PC-9 (cell line): ENCODE data around the gene NECTIN3. TPM values are rescaled to one million over a fixed set of nuclear protein-coding genes. Genes with fewer than 3 reads are reported as not detected.

Experiments used
- BruUV-seq: library from RNA; stranded (reverse); fragments of 400-500 nt; replicated peaks from 2 replicates; lab custom pipeline; 2021; lab: Mats Ljungman, UMichigan
- CTCF ChIA-PET: fragments of 300-600 bp; sonication (Branson Sonifier 250); formaldehyde crosslinking; loops from one replicate; lab custom pipeline; 2022; ENCODE audit warnings: antibody characterized with exemption; lab: Charles Lee
- POLR2A ChIA-PET: fragments of 300-600 bp; sonication (Branson Sonifier 250); formaldehyde crosslinking; loops from one replicate; lab custom pipeline; 2022; ENCODE audit warnings: antibody characterized with exemption; ENCODE audit not compliant: unreplicated experiment; lab: Charles Lee
- DNase-seq, 2 experiments: peaks; one replicate each; pipeline versions ENCODE4 v3.0.0 to v3.0.0-alpha.2; 2015 to 2022; ENCODE audit warnings: mixed read lengths in 1 of 2
- H2AFZ ChIP-seq: fragments of 200-600 bp; sonication (generic); 2 replicates; pipeline ENCODE4 v1.8.1; 2017; ENCODE audit warnings: antibody characterized with exemption
- H3F3A ChIP-seq: fragments of 200-600 bp; sonication (generic); 2 replicates; pipeline ENCODE4 v1.8.1; 2017; ENCODE audit warnings: antibody characterized with exemption, mild to moderate bottlenecking, low read depth; ENCODE audit not compliant: insufficient read depth
- H3K27ac ChIP-seq: fragments of 200-600 bp; sonication (generic); 2 replicates; pipeline ENCODE4 v1.6.1; 2016; ENCODE audit warnings: mixed run types
- H3K27me3 ChIP-seq: fragments of 200-600 bp; sonication (generic); 2 replicates; pipeline ENCODE4 v1.6.1; 2016; ENCODE audit warnings: low read depth, mixed run types; ENCODE audit not compliant: insufficient read depth
- H3K36me3 ChIP-seq: fragments of 200-600 bp; sonication (generic); 2 replicates; pipeline ENCODE4 v1.6.1; 2016; ENCODE audit warnings: low read depth, mixed run types
- H3K4me1 ChIP-seq: fragments of 200-600 bp; sonication (generic); replicated peaks from 2 replicates; pipeline ENCODE4 v1.6.1; 2016; ENCODE audit warnings: mixed run types; ENCODE audit not compliant: insufficient read depth
- H3K4me2 ChIP-seq: fragments of 200-600 bp; sonication (generic); 2 replicates; pipeline ENCODE4 v1.6.1; 2017; ENCODE audit warnings: mixed run types
- H3K4me3 ChIP-seq: fragments of 200-600 bp; sonication (generic); 2 replicates; pipeline ENCODE4 v1.6.1; 2016; ENCODE audit warnings: mixed run types
- H3K79me2 ChIP-seq: fragments of 200-600 bp; sonication (generic); 2 replicates; pipeline ENCODE4 v1.6.1; 2017; ENCODE audit warnings: low read depth, mixed run types
- H3K9me2 ChIP-seq: fragments of 200-600 bp; sonication (generic); 2 replicates; pipeline ENCODE4 v1.8.1; 2017; ENCODE audit warnings: mild to moderate bottlenecking; ENCODE audit not compliant: insufficient read depth
- H3K9me3 ChIP-seq: fragments of 200-600 bp; sonication (generic); 2 replicates; pipeline ENCODE4 v1.8.1; 2016; ENCODE audit warnings: low read depth; ENCODE audit not compliant: insufficient read depth
- H4K20me1 ChIP-seq: fragments of 200-600 bp; sonication (generic); 2 replicates; pipeline ENCODE4 v1.8.1; 2017; ENCODE audit not compliant: insufficient read depth
- CTCF ChIP-seq: fragments of 200-600 bp; sonication (generic); conservative IDR thresholded peaks from 2 replicates; pipeline ENCODE4 v1.6.1; 2017; ENCODE audit warnings: mixed run types, antibody characterized with exemption, mild to moderate bottlenecking, moderate library complexity
- EZH2 ChIP-seq: fragments of 200-600 bp; sonication (generic); IDR thresholded peaks from 2 replicates; pipeline ENCODE4 v1.8.0; 2017; ENCODE audit warnings: antibody characterized with exemption, low read depth
- intact Hi-C: fragments of 100-400 bp; cut with micrococcal nuclease; formaldehyde crosslinking; loops from one replicate; pipeline ENCODE4 v1.10.0; 2022; ENCODE audit not compliant: unreplicated experiment
- total RNA-seq: library from RNA; stranded (reverse); gene quantifications from 2 replicates; pipeline ENCODE4 v1.2.3, GENCODE V29; 2021

NECTIN3 gene
- total RNA-seq, 1 experiment from 2014 or later = 11.9 TPM

- Histone ChIP-seq H3K27me3 (no peaks in the 10 kb centered on the region), H3K4me3 (no peak overlapping the region), H3F3A (no peaks in the 10 kb centered on the region), H3K79me2 (no peaks in the 10 kb centered on the region), H3K4me1 (no peaks in the 10 kb centered on the region), H3K9me3 (0 out of 2 replicates have a peak, but pooled peaks cover 2% of the 10 kb centered on the region), H3K9me2 (no peaks in the 10 kb centered on the region; the same call in 1 of the 2 replicates), H3K27ac (no peak overlapping the region), H3K4me2 (no peak overlapping the region), H3K36me3 (no peaks in the 10 kb centered on the region), H4K20me1 (no peaks in the 10 kb centered on the region), H2AFZ (no peak overlapping the region)
- ChIA-PET CTCF (no interaction called here), POLR2A (interaction anchor here (0.8 kb wide), 1 partner anchor 283 kb away, joined by 6 read pairs; no protein-coding TSS in a partner anchor)
- intact Hi-C loops = no loop called here
- BruUV-seq = no TSS peak
- TF ChIP-seq EZH2 (no peak), CTCF (no peak)
- DNase-seq = no peak
These were observed 41.3 kb downstream of the NECTIN3 start for GRCh38 chr3:111112913-111113312.

GRCh38 chr3:111128884-111129283, 57.3 kb downstream of the NECTIN3 start:
- BruUV-seq = no TSS peak
- ChIA-PET CTCF (no interaction called here), POLR2A (no interaction called here)
- H2AFZ ChIP-seq = no peak overlapping the region
- H4K20me1 ChIP-seq = no peaks in the 10 kb centered on the region
- no peaks in the 10 kb centered on the region for H3K9me3 ChIP-seq
- TF ChIP-seq CTCF (no peak), EZH2 (no peak)
- no peaks in the 10 kb centered on the region for H3F3A ChIP-seq
- intact Hi-C loops = no loop called here
- no peak overlapping the region for H3K4me2 ChIP-seq
- H3K79me2 ChIP-seq = no peaks in the 10 kb centered on the region
- H3K4me1 ChIP-seq = no peaks in the 10 kb centered on the region
- no peaks in the 10 kb centered on the region for H3K27me3 ChIP-seq
- DNase-seq = no peak
- no peaks in the 10 kb centered on the region for H3K36me3 ChIP-seq
- H3K27ac ChIP-seq = no peak overlapping the region
- no peaks in the 10 kb centered on the region for H3K9me2 ChIP-seq
- H3K4me3 ChIP-seq = no peak overlapping the region

- Histone ChIP-seq H3K4me1 (no peaks in the 10 kb centered on the region), H3F3A (no peaks in the 10 kb centered on the region), H3K4me3 (no peak overlapping the region), H3K36me3 (no peaks in the 10 kb centered on the region), H3K9me2 (no peaks in the 10 kb centered on the region), H3K4me2 (no peak overlapping the region), H3K27ac (no peak overlapping the region), H2AFZ (no peak overlapping the region), H4K20me1 (no peaks in the 10 kb centered on the region), H3K9me3 (no peaks in the 10 kb centered on the region), H3K79me2 (no peaks in the 10 kb centered on the region), H3K27me3 (no peaks in the 10 kb centered on the region)
- TF ChIP-seq CTCF = no peak
- no peak for TF ChIP-seq EZH2
- BruUV-seq = no TSS peak
- ChIA-PET POLR2A (no interaction called here), CTCF (no interaction called here)
- intact Hi-C loops = no loop called here
- DNase-seq = no peak
These were observed 59.2 kb downstream of the NECTIN3 start for GRCh38 chr3:111130827-111131226.
